K562 (cell line): ENCODE results near the gene RALB. TPM values are rescaled to one million over a fixed set of nuclear protein-coding genes. Genes with fewer than 3 reads are reported as not detected.
A peak's percentile ranks its signal among the peaks of the same experiment; 100 is the strongest.

Source experiments
- ASH1L ChIP-seq: fragments of 450-650 bp; IDR thresholded peaks from 2 replicates; pipeline ENCODE4 v1.6.1; 2018; ENCODE audit warnings: borderline replicate concordance, mild to moderate bottlenecking, low read depth; ENCODE audit not compliant: partially characterized antibody
- BHLHE40 ChIP-seq: IDR thresholded peaks from 2 replicates; pipeline ENCODE4 v1.6.1; 2011; ENCODE audit warnings: low read length, improper control_type of control experiment
- ELF2 ChIP-seq: fragments of 250-450 bp; sonication (Bioruptor Pico); IDR thresholded peaks from 2 replicates; pipeline ENCODE4 v1.5.0; 2021; ENCODE audit warnings: mild to moderate bottlenecking
- EP300 ChIP-seq: IDR thresholded peaks from 2 replicates; pipeline ENCODE4 v1.6.1; 2012; ENCODE audit warnings: low read length, improper control_type of control experiment
- FIP1L1 ChIP-seq: fragments of 200-400 bp; formaldehyde crosslinking; IDR thresholded peaks from 2 replicates; pipeline ENCODE4 v1.6.1; 2018; ENCODE audit warnings: mild to moderate bottlenecking, low read depth, low read length; ENCODE audit not compliant: poor library complexity, severe bottlenecking
- FOXA1 ChIP-seq: fragments of 450-650 bp; IDR thresholded peaks from 2 replicates; pipeline ENCODE4 v1.6.1; 2016; ENCODE audit warnings: mild to moderate bottlenecking, borderline replicate concordance
- HMG20B ChIP-seq: fragments of 250-450 bp; sonication (Bioruptor Pico); IDR thresholded peaks from 2 replicates; pipeline ENCODE4 v1.5.0; 2021; ENCODE audit warnings: mild to moderate bottlenecking
- KAT8 ChIP-seq: fragments of 450-650 bp; IDR thresholded peaks from 2 replicates; pipeline ENCODE4 v1.6.1; 2016; ENCODE audit warnings: low read depth, mild to moderate bottlenecking
- MYC ChIP-seq, 2 experiments: fragments of 250-450 bp in 1 of 2; sonication (Bioruptor Pico) in 1 of 2; IDR thresholded peaks; 2 replicates each; pipeline versions ENCODE4 v1.5.1 to v1.6.1; 2012 to 2021; ENCODE audit warnings: low read depth in 2 of 2, borderline replicate concordance in 1 of 2, improper control_type of control experiment in 1 of 2, low read length in 1 of 2, mild to moderate bottlenecking in 1 of 2, moderate library complexity in 1 of 2
- NFE2L1 ChIP-seq: fragments of 450-650 bp; IDR thresholded peaks from 2 replicates; pipeline ENCODE4 v1.6.1; 2016; ENCODE audit warnings: missing genetic modification characterization, low read depth, mild to moderate bottlenecking, missing compliant biosample characterization, moderate library complexity, borderline replicate concordance
- NR3C1 ChIP-seq: sonication (generic); formaldehyde crosslinking; IDR thresholded peaks from 2 replicates; pipeline ENCODE4 v1.8.1; 2022; ENCODE audit warnings: missing genetic modification reagents
- PRDM10 ChIP-seq: fragments of 450-650 bp; IDR thresholded peaks from 2 replicates; pipeline ENCODE4 v1.6.1; 2018; ENCODE audit not compliant: partially characterized antibody
- PURB ChIP-seq: sonication (generic); formaldehyde crosslinking; IDR thresholded peaks from 2 replicates; pipeline ENCODE4 v1.9.0; 2021; ENCODE audit warnings: low read depth, mild to moderate bottlenecking, missing genetic modification reagents
- SETDB1 ChIP-seq: IDR thresholded peaks from one replicate; pipeline ENCODE4 v1.6.1; 2012; ENCODE audit warnings: low read length, control low read depth, inconsistent platforms
- SMARCC2 ChIP-seq: fragments of 450-650 bp; IDR thresholded peaks from 2 replicates; pipeline ENCODE4 v1.6.1; 2017; ENCODE audit warnings: antibody characterized with exemption, moderate library complexity, mild to moderate bottlenecking, low read depth
- SNAPC5 ChIP-seq: fragments of 250-450 bp; sonication (Bioruptor Pico); IDR thresholded peaks from 2 replicates; pipeline ENCODE4 v1.8.0; 2021; ENCODE audit warnings: moderate library complexity, mild to moderate bottlenecking, inconsistent platforms
- TEAD2 ChIP-seq: fragments of 450-650 bp; IDR thresholded peaks from 2 replicates; pipeline ENCODE4 v1.6.1; 2016; ENCODE audit warnings: missing genetic modification characterization, control low read depth, missing compliant biosample characterization
- ZBTB8A ChIP-seq: fragments of 450-650 bp; IDR thresholded peaks from 2 replicates; pipeline ENCODE4 v1.6.1; 2018; ENCODE audit warnings: mild to moderate bottlenecking, moderate library complexity; ENCODE audit not compliant: partially characterized antibody
- ZNF140 ChIP-seq: fragments of 250-450 bp; sonication (Bioruptor Pico); IDR thresholded peaks from 2 replicates; pipeline ENCODE4 v1.8.0; 2021; ENCODE audit warnings: moderate library complexity, mild to moderate bottlenecking, inconsistent platforms
- ZNF23 ChIP-seq: fragments of 250-450 bp; sonication (Bioruptor Pico); IDR thresholded peaks from 2 replicates; pipeline ENCODE4 v1.4.0; 2020; ENCODE audit warnings: mild to moderate bottlenecking
- ZNF449 ChIP-seq: fragments of 250-450 bp; sonication (Bioruptor Pico); IDR thresholded peaks from 2 replicates; pipeline ENCODE4 v1.8.0; 2022; ENCODE audit warnings: moderate library complexity, mild to moderate bottlenecking, inconsistent platforms
- ZNF561 ChIP-seq: fragments of 450-650 bp; formaldehyde crosslinking; conservative IDR thresholded peaks from 2 replicates; pipeline ENCODE4 v1.4.0; 2020; ENCODE audit warnings: mild to moderate bottlenecking, moderate library complexity
- ZNF766 ChIP-seq: fragments of 200-800 bp; sonication (Bioruptor generic); conservative IDR thresholded peaks from 2 replicates; pipeline ENCODE4 v1.6.1; 2016; ENCODE audit warnings: missing genetic modification characterization, missing compliant biosample characterization
- ZNF778 ChIP-seq: fragments of 450-650 bp; formaldehyde crosslinking; IDR thresholded peaks from 2 replicates; pipeline ENCODE4 v1.4.0; 2020; ENCODE audit warnings: mild to moderate bottlenecking, moderate library complexity
- polyA plus RNA-seq, 8 experiments: library from polyadenylated mRNA; depleted of rRNA in 4 of 8; stranded (reverse) in 5 of 8; unstranded in 3 of 8; fragments of >200 nt; fragmentation: Nextera tagmentation in 2 of 8; fragmentation: Illumina TruSeq in 1 of 8; extraction: Ambion mirVana in 2 of 8; extraction: Trizol in 1 of 8; gene quantifications; 2 replicates each; pipeline versions ENCODE4 v1.2.1 to v1.2.3, GENCODE V29; 2011 to 2014; ENCODE audit warnings: inconsistent platforms in 1 of 8, missing spikeins in 1 of 8
- total RNA-seq, 7 experiments: library from RNA; depleted of rRNA in 6 of 7; stranded (reverse); fragments of >200 nt in 6 of 7; fragmentation: Illumina TruSeq in 2 of 7; extraction: Trizol in 2 of 7; gene quantifications; 2 replicates each; pipeline versions ENCODE4 v1.2.1 to v1.2.3, GENCODE V29; 2011 to 2021; ENCODE audit warnings: low replicate concordance in 1 of 7

Gene RALB
- total and polyA plus RNA-seq, 9 of the 15 experiments (the other 6 are each of a cell fraction or from before 2014, with no cell fraction given): 14.8 to 65.6 (median 38.4) TPM

GRCh38 chr2:120252225-120253020, at the start of gene RALB (continued):
- TF ChIP-seq ZNF140 (CRISPR knock-in tag) (no peak), BHLHE40 (no peak), MYC (IDR thresholded peaks at IDR 0.05; ENCODE audit: low read depth, low read length) (no peak; the same call in 1 of the 2 replicates), MYC (CRISPR knock-in tag; IDR thresholded peaks at IDR 0.05; ENCODE audit: borderline replicate concordance, low read depth) (peak; percentile 74; the same call in 1 of the 2 replicates), EP300 (no peak; the same call in 1 of the 2 replicates), ZNF23 (CRISPR knock-in tag) (0 out of 2 replicates have a peak, but pooled peaks have one; percentile 15), ZNF561 (CRISPR knock-in tag) (no peak), TEAD2 (tag) (no peak), NR3C1 (CRISPR knock-in tag) (no peak), ZNF778 (CRISPR knock-in tag) (no peak), ZNF449 (no peak), ZNF766 (CRISPR knock-in tag) (no peak), ELF2 (peak; percentile 29; the same call in 1 of the 2 replicates), SMARCC2 (no peak), SETDB1 (no peak), FIP1L1 (no peak), ASH1L (peak; percentile 69), SNAPC5 (CRISPR knock-in tag) (no peak), PURB (CRISPR knock-in tag) (no peak), PRDM10 (no peak), ZBTB8A (no peak), KAT8 (no peak), FOXA1 (no peak), NFE2L1 (tag) (no peak), HMG20B (CRISPR knock-in tag) (no peak)
